ENCODE measurements around the gene MPV17L. TPM values are rescaled to one million over a fixed set of nuclear protein-coding genes. Genes with fewer than 3 reads are reported as not detected.
"Not testable (repeated sequence)": the region's sequence is repeated elsewhere in the genome, so short reads cannot be mapped to it uniquely, and the experiment has no call there.

Gene MPV17L
- total RNA-seq, 1 donor = 1.3 TPM

- H3K4me3 ChIP-seq (ENCODE audit: low read depth, low read length) = no peak overlapping the region
- peak; percentile 84 for DNase-seq (ENCODE audit: low read depth)
- peak; percentile 65 for TF ChIP-seq CTCF (IDR thresholded peaks at IDR 0.05; ENCODE audit: insufficient read depth, low read depth, low read length)
Measured at GRCh38 chr16:15427648-15428239, 32.2 kb downstream of the MPV17L start.

- not testable (repeated sequence) for H3K4me3 ChIP-seq (ENCODE audit: low read depth, low read length); DNase-seq (ENCODE audit: low read depth)
Measured at GRCh38 chr16:15430884-15431283, 35.3 kb downstream of the MPV17L start.

GRCh38 chr16:15434079-15434424 lies 38.5 kb downstream of the MPV17L start:
- DNase-seq (ENCODE audit: low read depth) = no peak
- no peak for TF ChIP-seq CTCF (IDR thresholded peaks at IDR 0.05; ENCODE audit: insufficient read depth, low read depth, low read length)
- peak overlapping the region; percentile 75 for H3K4me3 ChIP-seq (ENCODE audit: low read depth, low read length)

GRCh38 chr16:15434425-15435215 lies 39.1 kb downstream of the MPV17L start, which contains the start of gene BMERB1:
Gene BMERB1 (plus strand): TSS chr16:15434588. CDS start chr16:15434654, 66 bp downstream.
- no peak for TF ChIP-seq CTCF (IDR thresholded peaks at IDR 0.05; ENCODE audit: insufficient read depth, low read depth, low read length)
- H3K4me3 ChIP-seq (ENCODE audit: low read depth, low read length) = peak within 1 kb of the TSS; percentile 75
- DNase-seq (ENCODE audit: low read depth) = peak; percentile 64

GRCh38 chr16:15435216-15435864 lies 39.8 kb downstream of the MPV17L start:
- TF ChIP-seq CTCF (IDR thresholded peaks at IDR 0.05; ENCODE audit: insufficient read depth, low read depth, low read length) = no peak
- DNase-seq (ENCODE audit: low read depth) = peak; percentile 49
- H3K4me3 ChIP-seq (ENCODE audit: low read depth, low read length) = peak overlapping the region; percentile 75

- no peak for TF ChIP-seq CTCF (IDR thresholded peaks at IDR 0.05; ENCODE audit: insufficient read depth, low read depth, low read length)
- no peak overlapping the region for H3K4me3 ChIP-seq (ENCODE audit: low read depth, low read length)
- no peak for DNase-seq (ENCODE audit: low read depth)
Measured at GRCh38 chr16:15439102-15439501, 43.5 kb downstream of the MPV17L start.

GRCh38 chr16:15439521-15439920 lies 44.0 kb downstream of the MPV17L start:
- no peak overlapping the region for H3K4me3 ChIP-seq (ENCODE audit: low read depth, low read length)
- DNase-seq (ENCODE audit: low read depth) = no peak
- TF ChIP-seq CTCF (IDR thresholded peaks at IDR 0.05; ENCODE audit: insufficient read depth, low read depth, low read length) = no peak
